Hepatocyte (in vitro differentiated cells): ENCODE measurements around the gene RBM5. TPM values are rescaled to one million over a fixed set of nuclear protein-coding genes. Genes with fewer than 3 reads are reported as not detected.

Experiments
- DNase-seq: peaks from one replicate; pipeline ENCODE4 v3.0.0-alpha.2; 2016; ENCODE audit warnings: low spot score
- H2AFZ ChIP-seq: fragments of 200-600 bp; sonication (generic); 2 replicates; pipeline ENCODE4 v1.6.0; 2016; ENCODE audit warnings: antibody characterized with exemption, mild to moderate bottlenecking
- H3K27ac ChIP-seq: fragments of 200-600 bp; sonication (generic); 2 replicates; pipeline ENCODE4 v1.5.1; 2016; ENCODE audit warnings: mild to moderate bottlenecking
- H3K27me3 ChIP-seq: fragments of 200-600 bp; sonication (generic); 2 replicates; pipeline ENCODE4 v1.6.1; 2016
- H3K36me3 ChIP-seq: fragments of 200-600 bp; sonication (generic); replicated peaks from 2 replicates; pipeline ENCODE4 v1.5.1; 2016; ENCODE audit warnings: low read depth; ENCODE audit not compliant: insufficient read depth
- H3K4me1 ChIP-seq: fragments of 200-600 bp; sonication (generic); 2 replicates; pipeline ENCODE4 v1.5.1; 2016; ENCODE audit warnings: mild to moderate bottlenecking, moderate library complexity; ENCODE audit not compliant: insufficient read depth
- H3K4me2 ChIP-seq: fragments of 200-600 bp; sonication (generic); 2 replicates; pipeline ENCODE4 v1.6.0; 2016
- H3K4me3 ChIP-seq: fragments of 200-600 bp; sonication (generic); 2 replicates; pipeline ENCODE4 v1.5.1; 2016; ENCODE audit warnings: mild to moderate bottlenecking
- H3K79me2 ChIP-seq: fragments of 200-600 bp; sonication (generic); 2 replicates; pipeline ENCODE4 v1.6.0; 2017; ENCODE audit warnings: mild to moderate bottlenecking
- H3K9me2 ChIP-seq: fragments of 200-600 bp; sonication (generic); replicated peaks from 2 replicates; pipeline ENCODE4 v1.6.0; 2017; ENCODE audit warnings: mild to moderate bottlenecking; ENCODE audit not compliant: insufficient read depth
- H3K9me3 ChIP-seq: fragments of 200-600 bp; sonication (generic); 2 replicates; pipeline ENCODE4 v1.5.1; 2016; ENCODE audit warnings: low read depth, mild to moderate bottlenecking
- H4K20me1 ChIP-seq: fragments of 200-600 bp; sonication (generic); 2 replicates; pipeline ENCODE4 v1.6.0; 2016; ENCODE audit warnings: mild to moderate bottlenecking; ENCODE audit not compliant: insufficient read depth, poor library complexity, severe bottlenecking
- CTCF ChIP-seq: fragments of 200-600 bp; sonication (generic); IDR thresholded peaks from 2 replicates; pipeline ENCODE4 v1.5.1; 2016; ENCODE audit warnings: antibody characterized with exemption, mild to moderate bottlenecking; ENCODE audit not compliant: poor library complexity
- EZH2 ChIP-seq: fragments of 200-600 bp; sonication (generic); IDR thresholded peaks from 2 replicates; pipeline ENCODE4 v1.6.1; 2016; ENCODE audit warnings: antibody characterized with exemption, mild to moderate bottlenecking, borderline replicate concordance
- EZH2phosphoT487 ChIP-seq: fragments of 200-600 bp; sonication (generic); IDR thresholded peaks from one replicate; pipeline ENCODE4 v1.6.1; 2018; ENCODE audit warnings: antibody characterized with exemption, mild to moderate bottlenecking, low read depth, moderate library complexity; ENCODE audit not compliant: unreplicated experiment, severe bottlenecking
- whole genome bisulfite sequencing: methylation state at CpG from one replicate; pipeline ENCODE4 v1.1.6; 2016; ENCODE audit warnings: low lambda C conversion rate; ENCODE audit errors: missing lambda C conversion rate; 5-methylcytosine and 5-hydroxymethylcytosine counted together
- polyA plus RNA-seq: library from polyadenylated mRNA; unstranded; fragments of >200 nt; fragmentation: Nextera tagmentation; extraction: Ambion mirVana; gene quantifications from 2 replicates; pipeline ENCODE4 v1.2.1, GENCODE V29; 2016
- total RNA-seq: library from RNA; depleted of rRNA; stranded (reverse); fragments of >200 nt; gene quantifications from 2 replicates; pipeline ENCODE4 v1.2.3, GENCODE V29; 2014

RBM5 gene
- total RNA-seq (147 and 150 TPM in 2 replicates), polyA plus RNA-seq (64.3 and 84.9 TPM in 2 replicates)

GRCh38 chr3:50088725-50089608, at the start of gene RBM5:
Gene RBM5, plus strand, starts transcription at chr3:50088919. Its CDS starts 1,516 bp downstream, at chr3:50090435.
- TF ChIP-seq EZH2: no peak
- under 1% methylated on average over 61 of the region's 61 CpGs for WGBS
- H3K27me3 ChIP-seq: no peaks in the 10 kb centered on the region
- peak within 1 kb of the TSS; percentile 97 for H3K27ac ChIP-seq
- peak within 1 kb of the TSS; percentile 75 for H3K4me2 ChIP-seq
- peak; percentile 96 for DNase-seq
- H4K20me1 ChIP-seq: peaks cover 40% of the 10 kb centered on the region
- no peaks in the 10 kb centered on the region for H3K9me2 ChIP-seq
- H2AFZ ChIP-seq: peak within 1 kb of the TSS; percentile 95
- peak within 1 kb of the TSS; percentile 98 for H3K4me3 ChIP-seq
- H3K79me2 ChIP-seq: peaks cover 55% of the 10 kb centered on the region
- peaks cover 17% of the 10 kb centered on the region for H3K4me1 ChIP-seq
- H3K36me3 ChIP-seq: no peaks in the 10 kb centered on the region
- no peaks in the 10 kb centered on the region for H3K9me3 ChIP-seq

- no peaks in the 10 kb centered on the region for H3K36me3 ChIP-seq
- no peak for DNase-seq
- WGBS: 100% methylated on average over 1 of the region's 1 CpG
- no peak overlapping the region for H3K27ac ChIP-seq
- TF ChIP-seq CTCF: no peak
- TF ChIP-seq EZH2phosphoT487: no peak
- no peak for TF ChIP-seq EZH2
- peaks cover 3% of the 10 kb centered on the region for H3K79me2 ChIP-seq
- H2AFZ ChIP-seq: no peak overlapping the region
- no peaks in the 10 kb centered on the region for H3K4me1 ChIP-seq
- no peak overlapping the region for H3K4me3 ChIP-seq
- no peaks in the 10 kb centered on the region for H3K9me3 ChIP-seq
- no peak overlapping the region for H3K4me2 ChIP-seq
- no peaks in the 10 kb centered on the region for H3K9me2 ChIP-seq
- H3K27me3 ChIP-seq: no peaks in the 10 kb centered on the region
- H4K20me1 ChIP-seq: no peaks in the 10 kb centered on the region
Observed at GRCh38 chr3:50044976-50045375, 43.7 kb upstream of the RBM5 start.

GRCh38 chr3:50047426-50047825, 41.3 kb upstream of the RBM5 start:
- H3K9me2 ChIP-seq: no peaks in the 10 kb centered on the region
- no peak for TF ChIP-seq CTCF
- H3K27me3 ChIP-seq: no peaks in the 10 kb centered on the region
- H3K4me3 ChIP-seq: no peak overlapping the region
- 94% methylated on average over 4 of the region's 4 CpGs for WGBS
- DNase-seq: no peak
- H3K4me2 ChIP-seq: no peak overlapping the region
- no peaks in the 10 kb centered on the region for H3K9me3 ChIP-seq
- peaks cover 3% of the 10 kb centered on the region for H3K79me2 ChIP-seq
- H3K27ac ChIP-seq: no peak overlapping the region
- H4K20me1 ChIP-seq: no peaks in the 10 kb centered on the region
- H3K36me3 ChIP-seq: peaks cover 5% of the 10 kb centered on the region
- no peaks in the 10 kb centered on the region for H3K4me1 ChIP-seq
- H2AFZ ChIP-seq: no peak overlapping the region

- H3K9me3 ChIP-seq: no peaks in the 10 kb centered on the region
- H3K4me2 ChIP-seq: no peak overlapping the region
- H3K4me1 ChIP-seq: no peaks in the 10 kb centered on the region
- H3K36me3 ChIP-seq: peaks cover 5% of the 10 kb centered on the region
- peak overlapping the region; percentile 16 for H3K27ac ChIP-seq
- no peak overlapping the region for H2AFZ ChIP-seq
- no peaks in the 10 kb centered on the region for H3K27me3 ChIP-seq
- H3K9me2 ChIP-seq: no peaks in the 10 kb centered on the region
- no peak overlapping the region for H3K4me3 ChIP-seq
- DNase-seq: no peak
- no peak for TF ChIP-seq EZH2phosphoT487
- TF ChIP-seq CTCF: no peak
- TF ChIP-seq EZH2: no peak
- no peaks in the 10 kb centered on the region for H3K79me2 ChIP-seq
- no peaks in the 10 kb centered on the region for H4K20me1 ChIP-seq
Observed at GRCh38 chr3:50050361-50050760, 38.4 kb upstream of the RBM5 start.
